C4-2B (cell line): Measurements from ENCODE around the gene MARK1.

Experiments
- ZFX ChIP-seq: fragments of 450-650 bp; IDR thresholded peaks from 2 replicates; pipeline ENCODE4 v1.6.1; 2017
- TF ChIP-seq, protein P1 (sequence below): fragments of 450-650 bp; conservative IDR thresholded peaks from 2 replicates; pipeline ENCODE4 v1.5.1; 2017; ENCODE audit warnings: mild to moderate bottlenecking

GRCh38 chr1:220684890-220685289 lies 157.0 kb downstream of the MARK1 start:
- TF ChIP-seq, protein P1, sequence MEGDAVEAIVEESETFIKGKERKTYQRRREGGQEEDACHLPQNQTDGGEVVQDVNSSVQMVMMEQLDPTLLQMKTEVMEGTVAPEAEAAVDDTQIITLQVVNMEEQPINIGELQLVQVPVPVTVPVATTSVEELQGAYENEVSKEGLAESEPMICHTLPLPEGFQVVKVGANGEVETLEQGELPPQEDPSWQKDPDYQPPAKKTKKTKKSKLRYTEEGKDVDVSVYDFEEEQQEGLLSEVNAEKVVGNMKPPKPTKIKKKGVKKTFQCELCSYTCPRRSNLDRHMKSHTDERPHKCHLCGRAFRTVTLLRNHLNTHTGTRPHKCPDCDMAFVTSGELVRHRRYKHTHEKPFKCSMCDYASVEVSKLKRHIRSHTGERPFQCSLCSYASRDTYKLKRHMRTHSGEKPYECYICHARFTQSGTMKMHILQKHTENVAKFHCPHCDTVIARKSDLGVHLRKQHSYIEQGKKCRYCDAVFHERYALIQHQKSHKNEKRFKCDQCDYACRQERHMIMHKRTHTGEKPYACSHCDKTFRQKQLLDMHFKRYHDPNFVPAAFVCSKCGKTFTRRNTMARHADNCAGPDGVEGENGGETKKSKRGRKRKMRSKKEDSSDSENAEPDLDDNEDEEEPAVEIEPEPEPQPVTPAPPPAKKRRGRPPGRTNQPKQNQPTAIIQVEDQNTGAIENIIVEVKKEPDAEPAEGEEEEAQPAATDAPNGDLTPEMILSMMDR: no peak
- no peak for TF ChIP-seq ZFX
